ENCODE results near the gene TBRG1.

Gene TBRG1

DNA sequence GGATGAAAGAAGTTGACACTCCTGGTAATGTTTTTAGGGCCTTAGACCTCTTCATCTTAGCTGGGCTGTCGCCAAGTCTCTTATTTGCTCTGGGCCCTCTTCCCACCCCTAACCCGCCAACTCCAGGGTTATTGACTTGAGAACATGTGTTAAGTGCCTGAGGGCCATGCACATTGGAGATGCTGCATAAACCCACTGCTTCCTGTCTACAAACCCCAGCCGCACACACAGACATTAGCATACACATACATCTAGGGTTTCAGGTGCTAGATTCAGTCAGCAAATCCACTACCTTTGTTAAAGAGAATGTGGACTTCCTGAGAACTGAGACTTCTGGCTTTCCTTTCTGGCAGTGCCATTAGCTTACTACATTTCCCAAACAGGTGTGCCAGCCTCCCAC, 10.6 kb upstream of the TBRG1 start:
- DNase-seq (ENCODE audit: low spot score), result no peak
- TF ChIP-seq, protein P1, sequence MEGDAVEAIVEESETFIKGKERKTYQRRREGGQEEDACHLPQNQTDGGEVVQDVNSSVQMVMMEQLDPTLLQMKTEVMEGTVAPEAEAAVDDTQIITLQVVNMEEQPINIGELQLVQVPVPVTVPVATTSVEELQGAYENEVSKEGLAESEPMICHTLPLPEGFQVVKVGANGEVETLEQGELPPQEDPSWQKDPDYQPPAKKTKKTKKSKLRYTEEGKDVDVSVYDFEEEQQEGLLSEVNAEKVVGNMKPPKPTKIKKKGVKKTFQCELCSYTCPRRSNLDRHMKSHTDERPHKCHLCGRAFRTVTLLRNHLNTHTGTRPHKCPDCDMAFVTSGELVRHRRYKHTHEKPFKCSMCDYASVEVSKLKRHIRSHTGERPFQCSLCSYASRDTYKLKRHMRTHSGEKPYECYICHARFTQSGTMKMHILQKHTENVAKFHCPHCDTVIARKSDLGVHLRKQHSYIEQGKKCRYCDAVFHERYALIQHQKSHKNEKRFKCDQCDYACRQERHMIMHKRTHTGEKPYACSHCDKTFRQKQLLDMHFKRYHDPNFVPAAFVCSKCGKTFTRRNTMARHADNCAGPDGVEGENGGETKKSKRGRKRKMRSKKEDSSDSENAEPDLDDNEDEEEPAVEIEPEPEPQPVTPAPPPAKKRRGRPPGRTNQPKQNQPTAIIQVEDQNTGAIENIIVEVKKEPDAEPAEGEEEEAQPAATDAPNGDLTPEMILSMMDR (IDR thresholded peaks at IDR 0.05), result no peak
- H3K27ac ChIP-seq, result no peak overlapping the region
- no peak overlapping the region for H3K4me3 ChIP-seq

DNA sequence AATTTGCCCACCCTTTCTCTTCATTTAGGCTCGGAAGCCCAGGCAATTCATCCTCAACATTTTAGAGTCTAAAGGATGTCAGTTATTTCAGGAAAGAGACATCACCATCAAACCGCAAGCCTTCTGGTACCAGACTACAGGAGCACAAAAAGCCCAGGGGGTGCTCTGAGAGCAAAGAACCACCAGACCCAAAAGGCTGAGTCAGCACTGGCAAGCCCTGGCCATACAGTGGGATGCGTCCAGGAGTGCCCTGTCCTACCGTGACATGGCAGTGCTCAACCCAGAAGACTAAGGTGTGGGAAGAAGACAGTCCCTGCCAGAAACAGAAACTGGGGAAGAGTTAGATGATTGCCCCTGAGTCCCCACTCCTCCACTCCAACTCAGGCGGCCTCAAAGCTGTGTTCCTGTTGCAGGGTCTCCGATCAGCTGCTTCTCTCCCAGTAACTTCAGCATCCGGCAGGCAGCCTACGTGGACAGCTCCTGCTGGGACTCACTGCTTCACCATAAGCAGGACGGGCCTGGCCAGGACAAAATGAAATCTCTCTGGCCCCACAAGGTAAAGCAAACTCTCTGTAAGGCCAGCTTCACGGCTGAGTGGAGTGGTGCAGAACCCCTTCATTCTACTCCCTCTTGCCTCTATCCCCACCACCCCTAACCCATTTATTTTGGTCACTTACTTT, 10.0 kb upstream of the TBRG1 start:
- TF ChIP-seq, protein P1 (IDR thresholded peaks at IDR 0.05), result no peak
- DNase-seq (ENCODE audit: low spot score), result no peak
- no peak overlapping the region for H3K27ac ChIP-seq
- no peak overlapping the region for H3K4me3 ChIP-seq

DNA sequence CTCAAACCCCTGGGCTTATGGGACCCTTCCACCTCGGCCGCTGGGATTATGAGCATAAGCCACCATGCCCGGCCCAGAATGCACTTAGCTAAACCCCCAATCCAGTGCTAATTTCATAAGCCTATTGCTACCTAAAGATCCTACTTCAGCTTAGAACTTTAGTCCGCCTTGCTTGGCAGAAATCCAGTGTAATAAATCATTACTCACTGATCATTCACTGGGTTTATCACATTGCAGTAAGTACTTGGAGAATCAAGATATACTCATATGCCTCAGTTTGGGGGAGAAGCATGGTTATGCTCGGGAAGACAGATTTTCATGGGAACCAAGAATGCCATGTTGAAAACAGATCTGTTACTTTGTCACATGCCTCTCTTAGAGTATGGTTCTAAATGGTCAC, 3.8 kb upstream of the TBRG1 start:
- Histone ChIP-seq H3K27ac (no peak overlapping the region), H3K4me3 (no peak overlapping the region)
- DNase-seq (ENCODE audit: low spot score), result no peak
- TF ChIP-seq, protein P1 (IDR thresholded peaks at IDR 0.05), result no peak

DNA sequence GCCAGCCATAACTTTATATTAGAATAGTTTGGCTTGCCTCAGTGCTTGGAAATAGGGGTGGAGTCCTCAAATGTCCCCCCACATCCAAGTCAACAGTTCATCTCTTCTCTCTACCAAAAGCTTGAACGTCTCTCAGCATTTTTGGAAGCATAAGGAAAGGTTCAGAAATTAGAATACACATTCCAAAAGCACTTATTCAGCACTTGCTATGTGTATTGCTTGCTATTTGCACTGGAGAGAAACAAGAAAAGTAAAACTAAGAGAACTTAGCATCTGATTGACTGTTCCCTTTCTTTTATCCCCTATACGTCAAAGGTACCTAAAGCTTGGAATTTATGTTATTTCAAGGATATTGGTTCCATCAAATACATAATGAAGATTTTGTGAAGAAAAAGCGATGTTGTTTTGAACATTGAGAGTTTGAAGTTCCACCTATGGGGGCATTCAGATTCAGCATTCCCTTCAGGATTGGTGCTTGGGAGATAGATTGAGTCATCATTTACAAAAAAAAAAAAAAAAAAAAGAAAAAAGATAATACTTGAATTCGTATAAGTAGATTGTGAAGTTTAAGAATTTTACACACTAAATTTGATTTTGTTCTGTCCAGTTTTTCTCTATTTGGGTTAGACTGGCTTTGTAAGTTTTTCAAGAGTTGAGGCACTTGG, 1.3 kb downstream of the TBRG1 start:
- H3K27ac ChIP-seq, result peak overlapping the region in 1 of 2 donors; percentile 96
- no peak for DNase-seq (ENCODE audit: low spot score)
- peak overlapping the region; percentile 95 for H3K4me3 ChIP-seq
- TF ChIP-seq, protein P1 (IDR thresholded peaks at IDR 0.05), result no peak

DNA sequence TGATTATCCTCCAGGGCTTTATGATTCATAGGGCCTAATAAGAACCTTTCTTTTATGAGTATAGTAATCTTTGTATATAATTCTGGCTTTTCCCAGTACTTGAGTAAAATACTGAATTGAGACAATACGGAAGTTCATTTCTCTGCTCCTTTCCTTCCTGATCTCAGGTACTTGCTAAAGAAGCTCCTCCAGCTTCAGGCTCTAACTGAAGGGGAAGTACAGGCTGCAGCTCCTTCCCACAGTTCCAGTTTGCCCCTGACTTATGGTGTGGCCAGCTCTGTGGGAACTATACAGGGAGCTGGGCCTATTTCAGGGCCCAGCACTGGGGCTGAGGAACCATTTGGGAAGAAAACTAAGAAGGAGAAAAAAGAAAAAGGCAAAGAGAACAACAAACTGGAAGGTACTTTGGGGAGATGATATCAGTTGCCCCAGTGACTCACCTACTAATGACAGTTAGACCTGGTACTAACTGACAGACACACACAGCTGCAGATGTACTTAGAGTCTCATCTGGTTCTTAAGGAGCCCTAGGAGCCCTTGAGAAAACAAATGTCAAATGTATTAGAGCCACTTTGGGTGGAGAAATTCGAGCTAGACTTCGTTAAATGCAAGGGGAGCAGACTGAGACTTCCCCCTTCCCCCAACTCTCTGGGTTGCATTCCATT, 3.0 kb downstream of the TBRG1 start:
- DNase-seq (ENCODE audit: low spot score), result no peak
- Histone ChIP-seq H3K4me3 (no peak overlapping the region), H3K27ac (no peak overlapping the region)
- TF ChIP-seq, protein P1 (IDR thresholded peaks at IDR 0.05), result no peak

DNA sequence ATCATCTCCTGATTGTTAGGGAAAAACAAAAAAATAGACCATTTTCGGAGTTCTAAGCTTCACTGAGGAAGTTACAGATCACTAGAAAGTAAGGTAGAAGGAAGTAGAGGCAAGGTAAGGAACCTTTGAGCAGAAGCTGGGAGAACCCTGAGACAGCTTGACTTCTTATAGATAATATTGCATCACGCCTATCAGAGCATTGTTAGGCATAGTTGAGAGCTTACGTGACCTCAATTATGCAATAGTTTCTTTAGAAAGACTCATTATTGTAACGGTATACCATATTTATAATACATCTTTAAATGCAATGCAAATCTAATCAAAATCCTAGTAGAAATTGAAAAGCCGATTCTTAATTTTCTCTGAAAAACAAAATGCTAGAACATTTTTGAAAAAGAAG, 4.9 kb downstream of the TBRG1 start:
- Histone ChIP-seq H3K4me3 (no peak overlapping the region), H3K27ac (no peak overlapping the region)
- no peak for DNase-seq (ENCODE audit: low spot score)
- TF ChIP-seq, protein P1 (IDR thresholded peaks at IDR 0.05), result no peak
